OCI-LY3 (cell line): Measurements from ENCODE around the gene PAWR.

Source experiments
- H2AFZ ChIP-seq: fragments of 200-600, 300-600 bp; shearing (Covaris generic); 2 replicates; pipeline ENCODE4 v1.6.0; 2014; ENCODE audit warnings: antibody characterized with exemption, low read depth, low read length
- H3K27ac ChIP-seq: fragments of 200-600, 300-600 bp; sonication (generic); 2 replicates; pipeline ENCODE4 v1.5.1; 2014; ENCODE audit warnings: mild to moderate bottlenecking, low read length, moderate library complexity, mixed read lengths
- H3K27me3 ChIP-seq: fragments of 200-600, 300-600 bp; sonication (generic); 2 replicates; pipeline ENCODE4 v1.6.1; 2014; ENCODE audit warnings: low read depth, low read length, mixed read lengths
- H3K36me3 ChIP-seq: fragments of 200-600, 300-600 bp; sonication (generic); replicated peaks from 2 replicates; pipeline ENCODE3; 2014; ENCODE audit warnings: low read depth, low read length, mixed read lengths
- H3K4me1 ChIP-seq: fragments of 300-600, 200-600 bp; sonication (generic); 2 replicates; pipeline ENCODE4 v1.6.1; 2014; ENCODE audit warnings: low read length, mixed read lengths
- H3K4me2 ChIP-seq: fragments of 200-600, 300-600 bp; sonication (generic); 2 replicates; pipeline ENCODE4 v1.6.1; 2014; ENCODE audit warnings: low read length, mixed read lengths
- H3K4me3 ChIP-seq: fragments of 300-600, 200-600 bp; sonication (generic); 2 replicates; pipeline ENCODE4 v1.5.1; 2014; ENCODE audit warnings: antibody characterized with exemption, mild to moderate bottlenecking, low read length, moderate library complexity
- H3K79me2 ChIP-seq: fragments of 300-600, 200-600 bp; shearing (Covaris generic); 2 replicates; pipeline ENCODE4 v1.6.1; 2014; ENCODE audit warnings: mild to moderate bottlenecking, low read length, mixed read lengths
- H3K9ac ChIP-seq: fragments of 300-600, 200-600 bp; shearing (Covaris generic); 2 replicates; pipeline ENCODE4 v1.6.0; 2014; ENCODE audit warnings: mild to moderate bottlenecking, low read length, moderate library complexity
- H3K9me3 ChIP-seq: fragments of 200-600, 300-600 bp; shearing (Covaris generic); 2 replicates; pipeline ENCODE4 v1.6.1; 2014; ENCODE audit warnings: low read length, mixed read lengths; ENCODE audit not compliant: insufficient read depth
- H4K20me1 ChIP-seq: fragments of 200-600, 300-600 bp; sonication (generic); 2 replicates; pipeline ENCODE4 v1.6.1; 2016; ENCODE audit warnings: low read length, mixed read lengths; ENCODE audit not compliant: insufficient read depth
- CTCF ChIP-seq: fragments of 200-600, 300-600 bp; sonication (generic); IDR thresholded peaks from 2 replicates; pipeline ENCODE4 v1.5.1; 2014; ENCODE audit warnings: antibody characterized with exemption, low read length, low read depth
- EZH2phosphoT487 ChIP-seq: fragments of 200-600 bp; shearing (Covaris generic); IDR thresholded peaks from 2 replicates; pipeline ENCODE4 v1.6.1; 2018; ENCODE audit warnings: antibody characterized with exemption, mixed run types, low read depth

Gene PAWR

GRCh38 chr12:79595273-79595672 is 95.5 kb downstream of the PAWR start:
- no peak for TF ChIP-seq EZH2phosphoT487
- TF ChIP-seq CTCF, result no peak
- H3K9me3 ChIP-seq, result no peaks in the 10 kb centered on the region
- no peak overlapping the region for H3K27ac ChIP-seq
- H3K4me1 ChIP-seq, result no peaks in the 10 kb centered on the region
- H3K4me2 ChIP-seq, result no peak overlapping the region
- no peak overlapping the region for H3K4me3 ChIP-seq
- no peak overlapping the region for H2AFZ ChIP-seq
- no peaks in the 10 kb centered on the region for H4K20me1 ChIP-seq
- H3K9ac ChIP-seq, result no peak overlapping the region
- no peaks in the 10 kb centered on the region for H3K79me2 ChIP-seq
- H3K27me3 ChIP-seq, result no peaks in the 10 kb centered on the region
- H3K36me3 ChIP-seq, result no peaks in the 10 kb centered on the region

DNA sequence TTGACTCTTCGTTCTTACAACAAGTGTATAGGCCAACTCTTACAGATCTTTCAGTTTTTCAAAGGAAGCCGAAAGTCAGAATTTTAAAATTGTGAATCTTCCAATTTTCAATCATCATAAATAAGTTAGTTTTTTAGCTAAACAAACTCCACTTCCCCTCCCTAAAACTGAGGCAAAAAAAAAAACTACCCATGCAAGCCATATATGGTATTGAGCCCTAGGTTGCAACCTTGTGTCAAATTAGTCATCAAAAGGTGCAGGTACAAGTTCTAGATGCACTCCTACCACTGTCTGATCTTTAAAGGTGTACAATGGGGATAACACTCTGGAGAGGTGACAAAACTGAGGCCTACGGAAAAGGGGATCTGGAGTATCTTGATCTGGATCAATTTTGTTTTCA is 97.9 kb downstream of the PAWR start:
- Histone ChIP-seq H3K9me3 (no peaks in the 10 kb centered on the region), H3K4me3 (no peak overlapping the region), H3K4me1 (no peaks in the 10 kb centered on the region), H3K4me2 (no peak overlapping the region), H3K9ac (no peak overlapping the region), H2AFZ (no peak overlapping the region), H3K36me3 (no peaks in the 10 kb centered on the region), H3K27ac (no peak overlapping the region), H4K20me1 (no peaks in the 10 kb centered on the region), H3K27me3 (no peaks in the 10 kb centered on the region), H3K79me2 (no peaks in the 10 kb centered on the region)
- TF ChIP-seq EZH2phosphoT487 (no peak), CTCF (no peak)

GRCh38 chr12:79591988-79592387 is 98.8 kb downstream of the PAWR start:
- Histone ChIP-seq H3K4me3 (no peak overlapping the region), H3K79me2 (no peaks in the 10 kb centered on the region), H3K9ac (no peak overlapping the region), H3K36me3 (no peaks in the 10 kb centered on the region), H4K20me1 (no peaks in the 10 kb centered on the region), H3K4me2 (no peak overlapping the region), H3K27me3 (no peaks in the 10 kb centered on the region), H2AFZ (no peak overlapping the region), H3K4me1 (no peaks in the 10 kb centered on the region), H3K9me3 (no peaks in the 10 kb centered on the region), H3K27ac (no peak overlapping the region)
- TF ChIP-seq EZH2phosphoT487 (no peak), CTCF (no peak)

DNA sequence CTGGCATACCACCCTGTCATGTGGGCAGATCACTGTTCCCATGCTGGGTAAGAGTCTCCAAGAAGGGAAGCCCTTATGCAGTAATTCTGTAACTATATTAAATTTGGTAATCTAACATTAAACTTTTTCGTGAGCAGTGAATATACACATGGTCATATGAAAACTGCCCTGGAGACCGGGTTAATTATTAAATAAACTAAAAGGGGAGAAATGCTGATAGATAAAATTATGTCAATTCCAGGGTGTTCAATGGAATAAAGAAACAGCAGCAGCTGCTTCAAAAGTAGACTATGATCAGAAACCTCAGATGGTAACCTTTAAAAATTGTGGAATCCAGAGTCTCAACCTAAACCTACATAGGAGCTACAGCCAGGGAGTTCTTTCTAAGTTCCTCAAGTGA is 100.0 kb downstream of the PAWR start:
- no peak for TF ChIP-seq CTCF
- TF ChIP-seq EZH2phosphoT487, result no peak
- H4K20me1 ChIP-seq, result no peaks in the 10 kb centered on the region
- no peak overlapping the region for H3K27ac ChIP-seq
- no peak overlapping the region for H3K4me2 ChIP-seq
- H2AFZ ChIP-seq, result no peak overlapping the region
- H3K36me3 ChIP-seq, result no peaks in the 10 kb centered on the region
- no peak overlapping the region for H3K9ac ChIP-seq
- H3K27me3 ChIP-seq, result no peaks in the 10 kb centered on the region
- no peaks in the 10 kb centered on the region for H3K4me1 ChIP-seq
- no peak overlapping the region for H3K4me3 ChIP-seq
- no peaks in the 10 kb centered on the region for H3K79me2 ChIP-seq
- H3K9me3 ChIP-seq, result no peaks in the 10 kb centered on the region
